Nephron (organoid): ENCODE data around the gene PIK3C3.

Source experiments
- H3K27ac Mint-ChIP-seq, 3 experiments: 2 replicates each; pipeline ENCODE4 v1.8.0; 2020; ENCODE audit warnings: mixed read lengths in 3 of 3, mild to moderate bottlenecking in 2 of 3, moderate library complexity in 1 of 3
- H3K27me3 Mint-ChIP-seq: 2 replicates; pipeline ENCODE4 v1.8.0; 2021; ENCODE audit warnings: low read depth, mild to moderate bottlenecking, moderate library complexity, mixed read lengths
- H3K36me3 Mint-ChIP-seq: 2 replicates; pipeline ENCODE4 v1.8.0; 2020; ENCODE audit warnings: low read depth, mixed read lengths
- H3K4me1 Mint-ChIP-seq: 2 replicates; pipeline ENCODE4 v1.8.0; 2020; ENCODE audit warnings: mixed read lengths
- H3K4me3 Mint-ChIP-seq, 3 experiments: 2 replicates each; pipeline ENCODE4 v1.8.0; 2020; ENCODE audit warnings: mild to moderate bottlenecking in 3 of 3, mixed read lengths in 3 of 3, moderate library complexity in 2 of 3
- H3K9me3 Mint-ChIP-seq: 2 replicates; pipeline ENCODE4 v1.8.0; 2020; ENCODE audit warnings: mixed read lengths
- TF ChIP-seq, protein P1 (sequence below), 3 experiments: fragments of 200-600 bp; sonication (generic); IDR thresholded peaks; one replicate each; pipeline ENCODE4 v1.5.0; 2021; ENCODE audit warnings: antibody characterized with exemption in 3 of 3; ENCODE audit not compliant: unreplicated experiment in 3 of 3

PIK3C3 gene

DNA sequence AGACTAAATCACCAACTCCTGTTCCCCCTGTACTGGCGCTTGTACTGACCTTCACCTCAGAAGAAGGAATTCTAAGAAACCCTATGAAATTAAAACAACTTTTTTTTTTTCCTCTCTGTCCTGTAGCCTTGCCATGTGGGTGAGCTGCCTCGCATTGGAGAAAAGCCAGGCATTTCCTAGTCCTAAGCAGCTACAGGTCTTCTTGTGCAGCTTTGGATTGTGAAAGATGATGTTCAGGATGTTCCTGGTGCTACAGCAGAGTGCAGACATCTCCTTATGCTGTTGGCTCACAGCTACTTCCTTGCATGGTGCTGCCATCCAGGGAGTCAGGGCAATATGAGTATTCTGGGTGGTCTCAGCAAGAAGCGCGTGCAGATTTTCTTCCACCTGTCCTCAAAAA lies 11.9 kb downstream of the PIK3C3 start:
- Mint-ChIP-seq H3K4me1 (peaks cover 49% of the 10 kb centered on the region), H3K27ac (peak overlapping the region; percentile 32 to 84 (median 48)), H3K27me3 (no peaks in the 10 kb centered on the region), H3K4me3 (peak overlapping the region in 1 of 3 experiments; percentile 1), H3K36me3 (peaks cover 39% of the 10 kb centered on the region), H3K9me3 (no peaks in the 10 kb centered on the region)
- TF ChIP-seq, protein P1, sequence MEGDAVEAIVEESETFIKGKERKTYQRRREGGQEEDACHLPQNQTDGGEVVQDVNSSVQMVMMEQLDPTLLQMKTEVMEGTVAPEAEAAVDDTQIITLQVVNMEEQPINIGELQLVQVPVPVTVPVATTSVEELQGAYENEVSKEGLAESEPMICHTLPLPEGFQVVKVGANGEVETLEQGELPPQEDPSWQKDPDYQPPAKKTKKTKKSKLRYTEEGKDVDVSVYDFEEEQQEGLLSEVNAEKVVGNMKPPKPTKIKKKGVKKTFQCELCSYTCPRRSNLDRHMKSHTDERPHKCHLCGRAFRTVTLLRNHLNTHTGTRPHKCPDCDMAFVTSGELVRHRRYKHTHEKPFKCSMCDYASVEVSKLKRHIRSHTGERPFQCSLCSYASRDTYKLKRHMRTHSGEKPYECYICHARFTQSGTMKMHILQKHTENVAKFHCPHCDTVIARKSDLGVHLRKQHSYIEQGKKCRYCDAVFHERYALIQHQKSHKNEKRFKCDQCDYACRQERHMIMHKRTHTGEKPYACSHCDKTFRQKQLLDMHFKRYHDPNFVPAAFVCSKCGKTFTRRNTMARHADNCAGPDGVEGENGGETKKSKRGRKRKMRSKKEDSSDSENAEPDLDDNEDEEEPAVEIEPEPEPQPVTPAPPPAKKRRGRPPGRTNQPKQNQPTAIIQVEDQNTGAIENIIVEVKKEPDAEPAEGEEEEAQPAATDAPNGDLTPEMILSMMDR (IDR thresholded peaks at IDR 0.05; ENCODE audit: unreplicated experiment in 3 of 3), result no peak

DNA sequence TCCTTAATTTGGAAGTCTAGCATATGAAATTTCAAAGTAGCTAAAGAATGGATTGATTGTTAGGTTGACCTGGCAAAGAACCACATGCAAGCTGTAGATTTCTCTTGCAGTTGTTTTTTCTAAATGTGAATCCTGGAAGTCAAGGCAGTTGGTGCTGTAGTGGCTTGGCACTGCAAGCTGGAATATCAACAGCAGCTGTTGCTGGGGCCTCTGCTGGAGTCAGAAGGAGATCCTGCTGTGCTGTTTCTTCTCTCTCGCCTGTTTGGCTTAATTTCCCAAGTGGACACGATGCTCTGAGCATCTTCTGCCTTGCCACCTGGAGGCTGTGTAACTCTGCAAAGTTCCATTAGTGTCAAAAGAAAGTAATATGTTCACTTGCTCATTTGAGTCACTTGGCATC lies 12.6 kb downstream of the PIK3C3 start:
- TF ChIP-seq, protein P1 (IDR thresholded peaks at IDR 0.05; ENCODE audit: unreplicated experiment in 3 of 3), result no peak
- no peaks in the 10 kb centered on the region for H3K9me3 Mint-ChIP-seq
- peaks cover 56% of the 10 kb centered on the region for H3K4me1 Mint-ChIP-seq
- H3K27me3 Mint-ChIP-seq, result no peaks in the 10 kb centered on the region
- H3K27ac Mint-ChIP-seq, result peak overlapping the region; percentile 3 to 84 (median 32)
- H3K4me3 Mint-ChIP-seq, result peak overlapping the region in 1 of 3 experiments; percentile 7
- H3K36me3 Mint-ChIP-seq, result peaks cover 35% of the 10 kb centered on the region

DNA sequence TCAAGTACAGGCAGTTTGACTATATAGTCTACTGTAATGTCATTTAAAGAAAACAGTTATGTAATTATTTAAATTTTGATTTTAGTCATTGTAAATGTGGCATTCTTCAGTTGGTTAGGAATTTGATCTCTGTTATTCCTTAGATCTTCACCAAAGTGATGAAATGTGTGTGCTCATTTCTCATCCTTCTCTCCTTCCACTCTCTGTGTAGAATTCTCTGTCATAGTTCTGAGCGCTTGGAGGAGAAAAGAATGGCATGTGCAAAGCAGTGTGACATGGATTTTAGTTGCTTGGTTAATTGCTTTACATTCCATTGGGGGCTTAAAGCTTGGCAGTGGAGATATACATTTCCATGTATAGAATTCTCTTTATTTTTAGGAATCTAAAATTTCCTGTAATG lies 14.8 kb downstream of the PIK3C3 start:
- Mint-ChIP-seq H3K27me3 (no peaks in the 10 kb centered on the region), H3K4me3 (no peak overlapping the region), H3K36me3 (peaks cover 31% of the 10 kb centered on the region), H3K9me3 (no peaks in the 10 kb centered on the region), H3K27ac (peak overlapping the region; percentile 84 to 88 (median 84)), H3K4me1 (peaks cover 76% of the 10 kb centered on the region)
- TF ChIP-seq, protein P1 (IDR thresholded peaks at IDR 0.05; ENCODE audit: unreplicated experiment in 3 of 3), result no peak

DNA sequence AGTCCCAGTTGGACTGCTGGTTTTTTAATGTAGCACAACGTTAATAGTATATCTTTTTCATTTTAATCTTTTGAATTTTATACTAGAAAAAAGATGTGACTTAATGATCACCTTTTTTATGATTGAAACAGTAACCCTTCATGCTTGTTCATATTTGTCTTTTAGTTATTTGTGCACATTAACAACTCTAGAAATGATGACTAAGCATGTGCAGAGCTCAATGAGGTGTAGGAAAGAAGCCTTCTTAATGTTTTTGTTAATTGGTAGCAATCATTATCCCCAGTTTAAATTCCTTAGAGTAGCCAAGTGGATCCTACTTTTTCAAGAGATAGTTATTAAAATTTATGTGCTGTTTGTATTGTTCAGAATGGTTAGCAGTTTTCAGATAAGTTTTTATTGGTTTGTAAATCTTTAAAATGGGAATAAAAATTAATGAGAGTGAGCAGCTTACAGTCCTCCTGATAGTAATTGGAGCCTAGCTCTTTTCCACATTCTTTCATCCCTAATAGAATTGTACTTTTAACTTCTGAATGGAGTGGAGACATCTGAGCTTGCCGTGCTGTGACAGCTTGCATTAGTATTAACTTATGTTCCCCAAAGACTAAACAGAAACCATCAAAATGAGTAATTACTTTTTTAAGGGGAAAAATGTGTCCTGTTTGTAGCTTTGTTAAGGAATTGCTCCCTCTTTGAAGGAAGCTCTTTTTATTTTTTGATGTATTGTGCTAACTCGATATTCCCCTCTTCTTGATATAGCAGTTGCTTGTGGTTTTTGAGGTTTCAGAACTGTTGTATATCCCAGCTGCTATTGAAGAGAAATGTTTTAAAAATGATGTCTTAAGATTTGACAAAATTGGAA lies 17.3 kb downstream of the PIK3C3 start:
- H3K9me3 Mint-ChIP-seq, result no peaks in the 10 kb centered on the region
- peak overlapping the region; percentile 62 to 90 (median 87) for H3K27ac Mint-ChIP-seq
- H3K36me3 Mint-ChIP-seq, result peaks cover 35% of the 10 kb centered on the region
- no peaks in the 10 kb centered on the region for H3K27me3 Mint-ChIP-seq
- TF ChIP-seq, protein P1 (IDR thresholded peaks at IDR 0.05; ENCODE audit: unreplicated experiment in 3 of 3), result no peak
- H3K4me1 Mint-ChIP-seq, result peaks cover 77% of the 10 kb centered on the region
- H3K4me3 Mint-ChIP-seq, result no peak overlapping the region

DNA sequence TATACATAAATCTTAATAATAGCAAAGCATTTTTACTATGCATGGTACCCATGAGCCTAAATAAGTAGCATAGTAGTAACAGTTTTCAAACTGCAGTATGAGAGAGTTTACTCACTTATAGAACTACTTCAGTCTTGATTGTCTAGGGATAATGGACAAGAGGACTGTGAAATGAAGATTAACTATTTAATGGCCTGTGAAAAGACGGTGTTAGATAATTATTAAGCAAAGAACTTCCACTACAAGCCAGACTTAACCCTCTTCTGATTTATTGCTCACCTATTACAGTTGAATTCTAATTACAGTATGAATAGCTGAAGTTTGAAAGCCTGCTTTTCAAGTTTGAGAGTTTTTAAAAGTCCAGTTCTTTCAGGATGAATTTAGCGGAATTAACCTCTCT lies 18.9 kb downstream of the PIK3C3 start:
- Mint-ChIP-seq H3K27ac (peak overlapping the region; percentile 73 to 89 (median 82)), H3K27me3 (no peaks in the 10 kb centered on the region), H3K4me3 (peak overlapping the region in 1 of 3 experiments; percentile 23), H3K36me3 (peaks cover 32% of the 10 kb centered on the region), H3K4me1 (peaks cover 66% of the 10 kb centered on the region), H3K9me3 (no peaks in the 10 kb centered on the region)
- TF ChIP-seq, protein P1 (IDR thresholded peaks at IDR 0.05; ENCODE audit: unreplicated experiment in 3 of 3), result no peak

DNA sequence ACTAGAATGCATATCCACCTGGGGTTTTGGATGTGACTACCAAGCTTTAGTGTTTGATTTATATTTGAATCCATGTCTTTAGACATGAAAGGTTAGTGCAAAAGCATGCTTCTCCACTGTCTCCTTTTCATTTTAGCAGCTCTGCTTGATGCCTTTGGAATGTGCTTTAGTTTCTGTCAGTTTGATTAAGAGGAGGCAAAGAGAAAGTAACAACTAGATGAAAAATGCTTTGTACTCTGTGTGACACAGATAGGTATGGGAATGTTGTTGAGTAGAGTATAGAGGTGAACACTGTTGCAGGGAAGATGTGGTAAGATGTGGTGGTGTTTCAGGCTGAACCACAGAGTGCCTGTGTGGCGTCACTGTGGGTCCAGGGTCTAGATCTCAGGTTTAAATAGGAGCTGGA lies 19.8 kb downstream of the PIK3C3 start:
- H3K27me3 Mint-ChIP-seq, result no peaks in the 10 kb centered on the region
- no peaks in the 10 kb centered on the region for H3K9me3 Mint-ChIP-seq
- H3K27ac Mint-ChIP-seq, result peak overlapping the region; percentile 54 to 89 (median 82)
- H3K36me3 Mint-ChIP-seq, result peaks cover 32% of the 10 kb centered on the region
- TF ChIP-seq, protein P1 (IDR thresholded peaks at IDR 0.05; ENCODE audit: unreplicated experiment in 3 of 3), result no peak
- H3K4me3 Mint-ChIP-seq, result no peak overlapping the region
- peaks cover 58% of the 10 kb centered on the region for H3K4me1 Mint-ChIP-seq
